Measurements from ENCODE around the gene GLCE.

The GLCE gene

DNA sequence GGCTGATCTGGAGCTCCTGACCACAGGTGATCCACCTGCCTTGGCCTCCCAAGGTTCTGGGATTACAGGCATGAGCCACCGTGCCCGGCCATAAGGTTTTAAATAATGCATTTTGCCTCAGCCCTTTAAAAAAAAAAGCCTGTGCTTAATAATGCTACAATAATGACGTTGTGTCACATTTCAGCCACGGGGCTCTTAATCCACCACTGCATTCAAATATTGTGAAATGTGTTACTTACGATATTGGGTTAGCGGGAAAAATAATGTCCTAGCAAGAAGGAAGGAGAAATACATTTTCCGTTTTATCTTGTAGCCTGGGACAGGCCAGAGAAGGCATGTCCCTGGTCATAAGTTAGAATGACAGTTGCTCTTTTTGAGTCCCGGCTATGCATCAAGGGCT is 155.9 kb downstream of the GLCE start:
- no peak for DNase-seq (ENCODE audit: low read depth in 2 of 2, low spot score in 1 of 2)

GRCh38 chr15:69317392-69317841 is 157.0 kb downstream of the GLCE start:
- DNase-seq (ENCODE audit: low read depth in 2 of 2, low spot score in 1 of 2), result no peak

DNA sequence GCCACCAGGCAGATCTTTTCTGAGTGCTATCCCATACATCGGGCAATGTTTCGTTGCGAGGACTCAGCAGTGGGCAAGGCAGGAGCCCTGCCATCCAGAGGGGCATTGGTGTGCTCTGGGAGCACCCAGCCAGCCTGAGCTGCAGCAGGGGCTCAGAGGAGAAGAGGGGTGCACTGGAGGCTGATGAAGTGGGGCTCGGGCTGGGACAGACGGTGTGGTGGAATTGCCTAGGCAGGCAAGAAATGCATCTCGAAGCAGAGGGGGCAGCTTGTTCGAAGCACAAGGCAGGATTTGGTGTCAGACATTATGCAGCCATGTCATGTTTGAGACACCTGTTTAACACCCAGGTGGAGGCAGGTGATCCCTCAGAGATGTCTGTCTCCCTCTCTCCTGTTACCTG is 157.6 kb downstream of the GLCE start:
- DNase-seq (ENCODE audit: low read depth in 2 of 2, low spot score in 1 of 2), result no peak

- no peak for DNase-seq (ENCODE audit: low read depth in 2 of 2, low spot score in 1 of 2)
These were observed 159.2 kb downstream of the GLCE start for GRCh38 chr15:69319384-69320375.

DNA sequence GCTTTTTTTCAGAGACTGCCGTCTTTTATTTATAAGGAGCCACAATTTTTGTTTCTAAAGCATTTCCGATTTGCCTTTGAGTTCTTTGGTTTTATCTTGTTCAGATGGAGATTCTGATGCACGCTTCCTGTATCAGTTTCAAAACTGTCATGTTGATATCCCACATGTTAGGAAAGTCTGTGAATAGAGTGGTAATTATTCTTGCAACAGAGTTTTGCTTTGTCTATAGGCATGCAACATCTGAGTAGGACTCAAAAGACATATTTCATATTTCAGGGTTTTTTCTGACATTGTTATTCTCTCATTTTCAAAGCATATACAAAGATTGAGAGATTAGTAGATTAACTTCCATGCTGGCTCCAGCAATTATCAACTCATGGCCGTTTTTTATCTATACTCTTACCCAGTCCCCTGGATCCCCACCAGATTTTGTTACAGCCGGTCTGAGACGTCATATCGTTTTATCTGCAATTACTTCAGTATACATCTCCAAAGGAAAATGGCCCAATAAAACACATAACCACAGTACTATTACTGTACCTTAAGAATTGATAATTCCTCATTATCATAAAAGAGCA is 160.6 kb downstream of the GLCE start:
- no peak for DNase-seq (ENCODE audit: low read depth in 2 of 2, low spot score in 1 of 2)
